HG02571 (cell line): ENCODE data around the gene ACTL7B.
A peak's percentile ranks its signal among the peaks of the same experiment; 100 is the strongest.
"Not testable (repeated sequence)": the region's sequence is repeated elsewhere in the genome, so short reads cannot be mapped to it uniquely, and the experiment has no call there.

Experiments used
- ATAC-seq: cut with Tn5 transposase; IDR thresholded peaks from one replicate; pipeline ENCODE4 v1.9.1; 2021; ENCODE audit warnings: mild to moderate bottlenecking, moderate library complexity; ENCODE audit not compliant: unreplicated experiment

ACTL7B gene

GRCh38 chr9:108855888-108856287 lies at the start of gene ACTL7B:
ACTL7B (minus strand) TSS chr9:108855986; CDS start chr9:108855930, 56 bp downstream.
- no peak for ATAC-seq

GRCh38 chr9:108905494-108905893 lies 49.7 kb upstream of the ACTL7B start:
- ATAC-seq = no peak

GRCh38 chr9:108904161-108904560 lies 48.4 kb upstream of the ACTL7B start:
- ATAC-seq = no peak

- no peak for ATAC-seq
Observed at GRCh38 chr9:108903420-108904103, 47.8 kb upstream of the ACTL7B start.

GRCh38 chr9:108900176-108900575 lies 44.4 kb upstream of the ACTL7B start:
- no peak for ATAC-seq

GRCh38 chr9:108899023-108899695 lies 43.4 kb upstream of the ACTL7B start:
- not testable (repeated sequence) for ATAC-seq

GRCh38 chr9:108897324-108898096 lies 41.7 kb upstream of the ACTL7B start:
- no peak for ATAC-seq

- ATAC-seq = no peak
Observed at GRCh38 chr9:108894225-108894997, 38.6 kb upstream of the ACTL7B start.

GRCh38 chr9:108889649-108890067 lies 33.9 kb upstream of the ACTL7B start:
- ATAC-seq = no peak

GRCh38 chr9:108886594-108887271 lies 30.9 kb upstream of the ACTL7B start:
- ATAC-seq = not testable (repeated sequence)

GRCh38 chr9:108885643-108886348 lies 30.0 kb upstream of the ACTL7B start:
- peak; percentile 100 for ATAC-seq

- ATAC-seq = no peak
Observed at GRCh38 chr9:108884701-108885100, 28.9 kb upstream of the ACTL7B start.

- ATAC-seq = no peak
Observed at GRCh38 chr9:108883085-108883484, 27.3 kb upstream of the ACTL7B start.

- no peak for ATAC-seq
Observed at GRCh38 chr9:108882052-108882888, 26.5 kb upstream of the ACTL7B start.

- ATAC-seq = no peak
Observed at GRCh38 chr9:108880738-108881316, 25.0 kb upstream of the ACTL7B start.

- ATAC-seq = no peak
Observed at GRCh38 chr9:108877524-108877923, 21.7 kb upstream of the ACTL7B start.

GRCh38 chr9:108876425-108876824 lies 20.6 kb upstream of the ACTL7B start:
- ATAC-seq = no peak

GRCh38 chr9:108874058-108874788 lies 18.4 kb upstream of the ACTL7B start:
- ATAC-seq = no peak
